Ascending aorta (tissue), 2 donors: Measurements from ENCODE around the gene EIF3I. TPM values are rescaled to one million over a fixed set of nuclear protein-coding genes. Genes with fewer than 3 reads are reported as not detected.

ENCODE experiments used
- DNase-seq, 2 donors: peaks; one replicate each; pipeline ENCODE4 v3.0.0-alpha.2; 2019; ENCODE audit warnings: low spot score in 2 of 2
- H3K27ac ChIP-seq, 2 donors: fragments of 200-600 bp; sonication (generic); one replicate each; pipeline ENCODE4 v1.5.1; 2016 to 2017; ENCODE audit warnings: mild to moderate bottlenecking in 1 of 2
- H3K27me3 ChIP-seq: fragments of 200-600 bp; sonication (generic); one replicate; pipeline ENCODE4 v1.5.1; 2017
- H3K36me3 ChIP-seq, 2 donors: fragments of 200-600 bp; sonication (generic); one replicate each; pipeline ENCODE4 v1.5.1; 2016
- H3K4me1 ChIP-seq, 2 donors: fragments of 200-600 bp; sonication (generic); one replicate each; pipeline ENCODE4 v1.5.1; 2016 to 2017; ENCODE audit warnings: mild to moderate bottlenecking in 1 of 2
- H3K4me3 ChIP-seq, 2 donors: fragments of 200-600 bp; sonication (generic); one replicate each; pipeline ENCODE4 v1.5.1; 2016 to 2017; ENCODE audit warnings: mild to moderate bottlenecking in 1 of 2
- H3K9me3 ChIP-seq, 2 donors: fragments of 200-600 bp; sonication (generic); one replicate each; pipeline ENCODE4 v1.5.1; 2016
- CTCF ChIP-seq, 3 experiments: fragments of 200-600 bp in 2 of 3; fragments of 450-650 bp in 1 of 3; sonication (generic) in 2 of 3; IDR thresholded peaks; one replicate each; pipeline ENCODE4 v1.5.1; 2016 to 2019; ENCODE audit warnings: antibody characterized with exemption in 3 of 3, mild to moderate bottlenecking in 1 of 3, moderate library complexity in 1 of 3
- intact Hi-C: fragments of 100-400 bp; cut with DNase I; formaldehyde crosslinking; loops from one replicate; pipeline ENCODE4 v1.15.1; 2023
- total RNA-seq: library from RNA; depleted of rRNA; stranded (reverse); fragments of >200 nt; gene quantifications from one replicate; pipeline ENCODE4 v1.1.0, GENCODE V29; 2016

Gene EIF3I
- total RNA-seq, 1 donor from 2014 or later = 234 TPM

DNA sequence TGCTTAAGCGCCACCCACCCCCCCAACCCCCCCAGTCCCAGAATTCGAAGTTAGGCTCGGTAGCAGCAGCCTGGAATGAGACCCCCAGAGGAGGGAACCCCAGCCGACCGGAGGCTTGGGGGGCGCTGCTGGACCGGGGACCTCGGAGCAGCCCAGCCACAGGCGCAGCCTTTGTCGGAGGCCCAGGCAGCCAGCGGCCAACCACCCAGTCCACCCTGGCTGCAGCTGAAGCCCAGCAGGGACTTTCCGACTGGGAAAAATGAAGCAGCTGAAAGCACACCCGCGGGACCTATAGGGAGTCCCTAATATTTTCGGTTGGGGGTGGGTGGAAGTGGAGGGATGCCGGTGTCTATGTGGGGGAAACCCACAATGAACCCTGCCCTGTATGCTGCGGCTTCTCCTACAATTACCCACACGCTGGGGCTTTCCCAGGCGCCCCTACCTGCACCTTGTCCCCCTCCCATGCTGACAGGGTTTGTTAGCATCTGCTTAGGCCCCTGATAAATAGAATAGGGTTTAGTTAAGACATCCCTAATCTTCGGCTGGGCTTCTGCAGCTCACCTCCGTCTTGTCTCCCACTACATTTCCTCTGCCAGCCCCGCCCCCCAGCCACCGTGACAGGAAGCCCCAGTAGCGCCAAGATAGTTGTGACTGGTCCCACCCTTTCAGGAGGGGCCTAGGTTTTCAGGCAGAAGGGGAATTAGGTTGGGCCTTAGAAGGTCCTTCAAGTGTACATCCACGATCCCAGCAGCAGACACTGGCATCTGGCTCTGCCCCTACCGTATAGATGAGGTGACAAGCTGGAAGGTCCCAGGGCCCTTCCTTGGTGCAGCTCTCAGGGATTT lies 21.0 kb upstream of the EIF3I start:
- H3K27me3 ChIP-seq = no peaks in the 10 kb centered on the region
- peak overlapping the region; percentile 66 to 68 for H3K27ac ChIP-seq
- H3K4me1 ChIP-seq = peaks cover 7 to 25% of the 10 kb centered on the region in 2 donors
- H3K9me3 ChIP-seq = no peaks in the 10 kb centered on the region
- H3K36me3 ChIP-seq = peaks cover 9 to 23% of the 10 kb centered on the region in 2 donors
- peak in 1 of 3 experiments; percentile 18 for TF ChIP-seq CTCF (IDR thresholded peaks at IDR 0.05)
- intact Hi-C loops = loop anchor here (5.0 kb wide), 1 partner anchor 91 kb away; the partner anchor contains the start of gene HDAC1
- H3K4me3 ChIP-seq = peak overlapping the region; percentile 73 to 74
- peak in 1 of 2 donors; percentile 84 for DNase-seq

- H3K36me3 ChIP-seq = no peaks in the 10 kb centered on the region
- intact Hi-C loops = loop anchor here (5.0 kb wide), 1 partner anchor 87 kb away; the partner anchor contains the start of gene HDAC1
- H3K27ac ChIP-seq = no peak overlapping the region
- no peaks in the 10 kb centered on the region for H3K27me3 ChIP-seq
- no peaks in the 10 kb centered on the region for H3K9me3 ChIP-seq
- DNase-seq = no peak
- H3K4me3 ChIP-seq = peak overlapping the region; percentile 52 to 86
- no peak for TF ChIP-seq CTCF (IDR thresholded peaks at IDR 0.05)
- peaks cover 2 to 16% of the 10 kb centered on the region in 2 donors for H3K4me1 ChIP-seq
These were observed 17.3 kb upstream of the EIF3I start for GRCh38 chr1:32204943-32205361.

DNA sequence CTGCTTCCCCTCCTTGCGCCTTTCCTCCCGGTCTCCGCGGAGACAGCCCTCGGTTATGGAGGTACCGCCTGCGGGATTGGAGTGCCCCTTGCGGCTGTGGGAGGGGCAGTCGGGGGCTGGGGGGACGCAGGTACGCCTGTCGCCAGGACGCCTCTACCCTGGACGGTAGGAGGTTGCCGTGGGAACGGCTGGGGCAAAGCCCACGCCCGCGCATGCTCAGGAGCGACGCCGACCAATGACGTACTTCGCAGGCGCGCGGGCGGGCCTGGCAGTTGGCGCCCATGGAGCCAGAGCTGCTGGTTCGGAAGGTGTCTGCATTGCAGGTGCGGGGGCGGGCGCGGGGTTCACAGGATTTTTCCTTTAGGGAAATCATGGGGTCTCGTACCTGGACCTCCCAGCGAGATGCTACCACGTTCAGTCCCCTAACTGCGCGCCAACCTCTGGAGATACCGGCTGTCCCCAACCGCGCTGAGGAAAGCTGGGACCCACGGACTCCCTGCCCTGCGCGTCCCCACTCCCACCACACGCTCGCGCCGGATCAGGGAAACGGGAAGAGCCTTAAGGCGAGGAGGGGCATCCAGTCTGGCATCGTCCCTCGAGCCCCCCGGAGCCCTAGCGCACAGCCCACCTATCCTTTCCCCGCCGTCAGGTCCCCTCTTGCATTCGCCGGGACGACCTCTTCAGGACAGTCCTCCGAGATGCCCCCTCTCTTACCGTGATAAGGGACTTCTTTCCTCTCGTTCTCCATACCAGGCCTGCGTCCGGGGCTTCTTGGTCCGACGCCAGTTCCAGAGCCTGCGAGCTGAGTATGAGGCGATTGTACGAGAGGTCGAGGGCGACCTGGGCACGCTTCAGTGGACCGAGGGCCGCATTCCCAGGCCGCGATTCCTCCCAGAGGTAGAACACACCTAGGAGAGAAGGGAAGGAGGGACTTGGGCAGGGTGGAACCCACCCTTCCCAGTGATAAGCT lies 16.5 kb upstream of the EIF3I start, which contains the start of gene IQCC:
Gene IQCC, plus strand, starts transcription at position 271 of the 970 bp plus-strand sequence. Its CDS starts 11 bp downstream, at position 282.
- Histone ChIP-seq H3K27ac (peak within 1 kb of the TSS in 1 of 2 donors; percentile 22), H3K4me1 (peaks cover 0 to 15% of the 10 kb centered on the region in 2 donors), H3K4me3 (peak within 1 kb of the TSS; percentile 52 to 86), H3K9me3 (no peaks in the 10 kb centered on the region), H3K27me3 (no peaks in the 10 kb centered on the region), H3K36me3 (no peaks in the 10 kb centered on the region)
- TF ChIP-seq CTCF (IDR thresholded peaks at IDR 0.05) = no peak
- intact Hi-C loops = no loop called here
- peak; percentile 39 to 91 for DNase-seq

- Histone ChIP-seq H3K9me3 (no peaks in the 10 kb centered on the region), H3K4me3 (no peak overlapping the region), H3K4me1 (peaks cover 0 to 7% of the 10 kb centered on the region in 2 donors), H3K27ac (no peak overlapping the region), H3K27me3 (no peaks in the 10 kb centered on the region), H3K36me3 (no peaks in the 10 kb centered on the region)
- intact Hi-C loops = no loop called here
- no peak for TF ChIP-seq CTCF (IDR thresholded peaks at IDR 0.05)
- no peak for DNase-seq
These were observed 13.7 kb upstream of the EIF3I start for GRCh38 chr1:32208469-32208868.

GRCh38 chr1:32208891-32209328 lies 13.3 kb upstream of the EIF3I start, which contains the start of gene DCDC2B:
TSS of gene DCDC2B (plus strand) at chr1:32209089. CDS start at chr1:32209094, 5 bp downstream.
- Histone ChIP-seq H3K9me3 (no peaks in the 10 kb centered on the region), H3K4me3 (no peak within 1 kb of the TSS), H3K4me1 (peaks cover 0 to 7% of the 10 kb centered on the region in 2 donors), H3K27ac (no peak within 1 kb of the TSS), H3K27me3 (no peaks in the 10 kb centered on the region), H3K36me3 (peaks cover under 1 to 3% of the 10 kb centered on the region in 2 donors)
- intact Hi-C loops = no loop called here
- DNase-seq = no peak
- TF ChIP-seq CTCF (IDR thresholded peaks at IDR 0.05) = no peak
